GM19025 (cell line): Measurements from ENCODE around the gene DNAI2.
"Not testable (repeated sequence)": the region's sequence is repeated elsewhere in the genome, so short reads cannot be mapped to it uniquely, and the experiment has no call there.

Experiments
- ATAC-seq: cut with Tn5 transposase; IDR thresholded peaks from one replicate; pipeline ENCODE4 v1.9.1; 2021; ENCODE audit warnings: mild to moderate bottlenecking, low read depth, moderate library complexity; ENCODE audit not compliant: unreplicated experiment

The DNAI2 gene

GRCh38 chr17:74271901-74272561 is 2.0 kb upstream of the DNAI2 start:
- no peak for ATAC-seq

GRCh38 chr17:74272731-74273201 is 1.3 kb upstream of the DNAI2 start:
- no peak for ATAC-seq

GRCh38 chr17:74274709-74275340 is 791 bp downstream of the DNAI2 start:
- no peak for ATAC-seq

- no peak for ATAC-seq
These were observed 2.0 kb downstream of the DNAI2 start for GRCh38 chr17:74276051-74276476.

GRCh38 chr17:74276541-74277009 is 2.5 kb downstream of the DNAI2 start:
- ATAC-seq, result no peak

- no peak for ATAC-seq
These were observed 3.9 kb downstream of the DNAI2 start for GRCh38 chr17:74277935-74278334.

GRCh38 chr17:74279617-74280016 is 5.6 kb downstream of the DNAI2 start:
- not testable (repeated sequence) for ATAC-seq

- peak; percentile 48 for ATAC-seq
These were observed 6.1 kb downstream of the DNAI2 start for GRCh38 chr17:74280093-74280513.

GRCh38 chr17:74281799-74282198 is 7.8 kb downstream of the DNAI2 start:
- no peak for ATAC-seq

- not testable (repeated sequence) for ATAC-seq
These were observed 8.2 kb downstream of the DNAI2 start for GRCh38 chr17:74282274-74282586.

- no peak for ATAC-seq
These were observed 8.7 kb downstream of the DNAI2 start for GRCh38 chr17:74282587-74283370.

GRCh38 chr17:74283371-74283673 is 9.3 kb downstream of the DNAI2 start:
- ATAC-seq, result no peak

GRCh38 chr17:74287031-74287602 is 13.1 kb downstream of the DNAI2 start:
- ATAC-seq, result no peak

GRCh38 chr17:74288785-74289184 is 14.8 kb downstream of the DNAI2 start:
- ATAC-seq, result peak; percentile 74

- no peak for ATAC-seq
These were observed 15.7 kb downstream of the DNAI2 start for GRCh38 chr17:74289688-74290087.

- ATAC-seq, result no peak
These were observed 16.3 kb downstream of the DNAI2 start for GRCh38 chr17:74290340-74290739.

- no peak for ATAC-seq
These were observed 18.5 kb downstream of the DNAI2 start for GRCh38 chr17:74292495-74292894.

GRCh38 chr17:74295625-74296547 is 21.9 kb downstream of the DNAI2 start:
- no peak for ATAC-seq

- no peak for ATAC-seq
These were observed 22.5 kb downstream of the DNAI2 start for GRCh38 chr17:74296548-74296936.

GRCh38 chr17:74297941-74298340 is 23.9 kb downstream of the DNAI2 start:
- ATAC-seq, result no peak
